Measurements from ENCODE around the gene RMP24.

RMP24 gene

DNA sequence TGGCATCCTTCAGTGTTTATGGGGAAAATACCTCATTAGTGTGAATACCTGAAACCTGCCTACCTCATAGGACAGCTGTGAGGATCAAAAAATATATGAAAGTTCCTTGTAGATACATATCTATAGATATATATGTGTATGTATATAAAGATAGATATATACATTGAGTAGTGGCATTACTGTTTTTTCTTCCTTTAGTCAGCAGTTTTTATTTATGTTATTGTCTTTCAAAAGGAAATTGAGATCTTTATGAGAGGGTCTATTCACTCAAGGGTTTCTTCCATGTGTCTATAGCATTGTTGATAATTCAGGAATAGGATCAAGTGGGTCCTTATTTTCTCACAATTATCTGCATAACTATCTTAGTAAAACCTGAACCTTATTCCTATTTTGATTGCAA, 6.6 kb downstream of the RMP24 start:
- ATAC-seq: no peak
- TF ChIP-seq TCF4 (CRISPR knock-in tag; IDR thresholded peaks at IDR 0.05; ENCODE audit: borderline replicate concordance): no peak
- TF ChIP-seq GLIS3 (CRISPR knock-in tag; IDR thresholded peaks at IDR 0.05): no peak
- no peak for TF ChIP-seq ARNTL (CRISPR knock-in tag; IDR thresholded peaks at IDR 0.05; ENCODE audit: borderline replicate concordance, low read depth)
- no peak for TF ChIP-seq CREB5 (CRISPR knock-in tag; IDR thresholded peaks at IDR 0.05; ENCODE audit: low read depth)
- TF ChIP-seq PPARA (CRISPR knock-in tag; IDR thresholded peaks at IDR 0.05; ENCODE audit: borderline replicate concordance): no peak
- TF ChIP-seq TOX (CRISPR knock-in tag; IDR thresholded peaks at IDR 0.05; ENCODE audit: borderline replicate concordance): no peak
- no peak for TF ChIP-seq ZFP3 (CRISPR knock-in tag; IDR thresholded peaks at IDR 0.05)
- TF ChIP-seq ESRRG (CRISPR knock-in tag; IDR thresholded peaks at IDR 0.05): no peak
- no peak for TF ChIP-seq ZNF70 (CRISPR knock-in tag; IDR thresholded peaks at IDR 0.05)
- TF ChIP-seq, protein P1, sequence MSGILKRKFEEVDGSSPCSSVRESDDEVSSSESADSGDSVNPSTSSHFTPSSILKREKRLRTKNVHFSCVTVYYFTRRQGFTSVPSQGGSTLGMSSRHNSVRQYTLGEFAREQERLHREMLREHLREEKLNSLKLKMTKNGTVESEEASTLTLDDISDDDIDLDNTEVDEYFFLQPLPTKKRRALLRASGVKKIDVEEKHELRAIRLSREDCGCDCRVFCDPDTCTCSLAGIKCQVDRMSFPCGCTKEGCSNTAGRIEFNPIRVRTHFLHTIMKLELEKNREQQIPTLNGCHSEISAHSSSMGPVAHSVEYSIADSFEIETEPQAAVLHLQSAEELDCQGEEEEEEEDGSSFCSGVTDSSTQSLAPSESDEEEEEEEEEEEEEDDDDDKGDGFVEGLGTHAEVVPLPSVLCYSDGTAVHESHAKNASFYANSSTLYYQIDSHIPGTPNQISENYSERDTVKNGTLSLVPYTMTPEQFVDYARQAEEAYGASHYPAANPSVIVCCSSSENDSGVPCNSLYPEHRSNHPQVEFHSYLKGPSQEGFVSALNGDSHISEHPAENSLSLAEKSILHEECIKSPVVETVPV (CRISPR knock-in tag; IDR thresholded peaks at IDR 0.05): no peak
- TF ChIP-seq ZNF565 (CRISPR knock-in tag; conservative IDR thresholded peaks at IDR 0.05; ENCODE audit: low read depth): no peak
- TF ChIP-seq ZFP30 (CRISPR knock-in tag; IDR thresholded peaks at IDR 0.05): no peak
- no peak for TF ChIP-seq CSDC2 (CRISPR knock-in tag; IDR thresholded peaks at IDR 0.05)
- no peak for TF ChIP-seq ZNF8 (CRISPR knock-in tag; IDR thresholded peaks at IDR 0.05)
- TF ChIP-seq, protein P2, sequence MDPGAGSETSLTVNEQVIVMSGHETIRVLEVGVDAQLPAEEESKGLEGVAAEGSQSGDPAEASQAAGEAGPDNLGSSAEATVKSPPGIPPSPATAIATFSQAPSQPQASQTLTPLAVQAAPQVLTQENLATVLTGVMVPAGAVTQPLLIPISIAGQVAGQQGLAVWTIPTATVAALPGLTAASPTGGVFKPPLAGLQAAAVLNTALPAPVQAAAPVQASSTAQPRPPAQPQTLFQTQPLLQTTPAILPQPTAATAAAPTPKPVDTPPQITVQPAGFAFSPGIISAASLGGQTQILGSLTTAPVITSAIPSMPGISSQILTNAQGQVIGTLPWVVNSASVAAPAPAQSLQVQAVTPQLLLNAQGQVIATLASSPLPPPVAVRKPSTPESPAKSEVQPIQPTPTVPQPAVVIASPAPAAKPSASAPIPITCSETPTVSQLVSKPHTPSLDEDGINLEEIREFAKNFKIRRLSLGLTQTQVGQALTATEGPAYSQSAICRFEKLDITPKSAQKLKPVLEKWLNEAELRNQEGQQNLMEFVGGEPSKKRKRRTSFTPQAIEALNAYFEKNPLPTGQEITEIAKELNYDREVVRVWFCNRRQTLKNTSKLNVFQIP (CRISPR knock-in tag; IDR thresholded peaks at IDR 0.05; ENCODE audit: borderline replicate concordance, low read depth): no peak
- no peak for TF ChIP-seq ZC3H10 (CRISPR knock-in tag; IDR thresholded peaks at IDR 0.05)
- TF ChIP-seq TSHZ2 (CRISPR knock-in tag; IDR thresholded peaks at IDR 0.05): no peak

- peak; percentile 68 for ATAC-seq
- TF ChIP-seq, protein P1 (CRISPR knock-in tag; IDR thresholded peaks at IDR 0.05): no peak
Observed at GRCh38 chr18:35982409-35983114, 10.1 kb downstream of the RMP24 start.

DNA sequence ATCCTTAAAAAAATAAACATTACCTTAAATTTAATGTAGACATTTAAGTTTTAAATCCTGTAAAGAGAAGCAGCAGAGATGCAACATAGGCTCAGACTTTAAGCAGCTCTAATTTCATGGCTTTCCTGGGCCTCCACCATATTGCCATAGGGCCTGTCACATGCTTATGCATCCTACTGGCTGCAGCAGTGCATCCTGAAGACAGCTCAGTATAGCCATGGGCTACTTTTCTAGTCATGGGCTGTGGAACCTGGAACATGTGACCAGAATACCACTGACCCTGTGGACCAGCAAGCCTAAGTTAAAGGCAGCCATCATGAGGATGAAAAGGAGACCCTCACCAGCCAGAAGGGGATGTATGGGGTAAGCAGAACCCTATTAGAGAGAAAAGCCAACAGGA, 10.7 kb downstream of the RMP24 start:
- TF ChIP-seq OSR1 (CRISPR knock-in tag; IDR thresholded peaks at IDR 0.05) (no peak), CSDC2 (CRISPR knock-in tag; IDR thresholded peaks at IDR 0.05) (no peak), ZNF70 (CRISPR knock-in tag; IDR thresholded peaks at IDR 0.05) (no peak), ZNF8 (CRISPR knock-in tag; IDR thresholded peaks at IDR 0.05) (no peak), ARNTL (CRISPR knock-in tag; IDR thresholded peaks at IDR 0.05; ENCODE audit: borderline replicate concordance, low read depth) (no peak), GLIS3 (CRISPR knock-in tag; IDR thresholded peaks at IDR 0.05) (no peak), ZFP30 (CRISPR knock-in tag; IDR thresholded peaks at IDR 0.05) (no peak), ZFP3 (CRISPR knock-in tag; IDR thresholded peaks at IDR 0.05) (no peak), ZNF565 (CRISPR knock-in tag; conservative IDR thresholded peaks at IDR 0.05; ENCODE audit: low read depth) (no peak), RARB (CRISPR knock-in tag; IDR thresholded peaks at IDR 0.05) (no peak), SNAI2 (CRISPR knock-in tag; IDR thresholded peaks at IDR 0.05) (no peak)
- TF ChIP-seq, protein P3, sequence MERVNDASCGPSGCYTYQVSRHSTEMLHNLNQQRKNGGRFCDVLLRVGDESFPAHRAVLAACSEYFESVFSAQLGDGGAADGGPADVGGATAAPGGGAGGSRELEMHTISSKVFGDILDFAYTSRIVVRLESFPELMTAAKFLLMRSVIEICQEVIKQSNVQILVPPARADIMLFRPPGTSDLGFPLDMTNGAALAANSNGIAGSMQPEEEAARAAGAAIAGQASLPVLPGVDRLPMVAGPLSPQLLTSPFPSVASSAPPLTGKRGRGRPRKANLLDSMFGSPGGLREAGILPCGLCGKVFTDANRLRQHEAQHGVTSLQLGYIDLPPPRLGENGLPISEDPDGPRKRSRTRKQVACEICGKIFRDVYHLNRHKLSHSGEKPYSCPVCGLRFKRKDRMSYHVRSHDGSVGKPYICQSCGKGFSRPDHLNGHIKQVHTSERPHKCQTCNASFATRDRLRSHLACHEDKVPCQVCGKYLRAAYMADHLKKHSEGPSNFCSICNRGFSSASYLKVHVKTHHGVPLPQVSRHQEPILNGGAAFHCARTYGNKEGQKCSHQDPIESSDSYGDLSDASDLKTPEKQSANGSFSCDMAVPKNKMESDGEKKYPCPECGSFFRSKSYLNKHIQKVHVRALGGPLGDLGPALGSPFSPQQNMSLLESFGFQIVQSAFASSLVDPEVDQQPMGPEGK (CRISPR knock-in tag; IDR thresholded peaks at IDR 0.05; ENCODE audit: borderline replicate concordance): no peak
- TF ChIP-seq, protein P2 (CRISPR knock-in tag; IDR thresholded peaks at IDR 0.05; ENCODE audit: borderline replicate concordance, low read depth): no peak
- ATAC-seq: peak; percentile 22
